Stimulated activated CD8-positive, alpha-beta memory T cell treated with anti-CD3 and anti-CD28 coated beads, Interleukin-4, amount 100 ng/mL, for 1 hour (primary cell): ENCODE measurements around the gene BANK1.

ENCODE experiments used
- DNase-seq, 2 donors: peaks; one replicate each; pipeline ENCODE4 v3.0.0-alpha.2; 2020; ENCODE audit warnings: low read depth in 2 of 2, low spot score in 1 of 2

BANK1 gene

DNA sequence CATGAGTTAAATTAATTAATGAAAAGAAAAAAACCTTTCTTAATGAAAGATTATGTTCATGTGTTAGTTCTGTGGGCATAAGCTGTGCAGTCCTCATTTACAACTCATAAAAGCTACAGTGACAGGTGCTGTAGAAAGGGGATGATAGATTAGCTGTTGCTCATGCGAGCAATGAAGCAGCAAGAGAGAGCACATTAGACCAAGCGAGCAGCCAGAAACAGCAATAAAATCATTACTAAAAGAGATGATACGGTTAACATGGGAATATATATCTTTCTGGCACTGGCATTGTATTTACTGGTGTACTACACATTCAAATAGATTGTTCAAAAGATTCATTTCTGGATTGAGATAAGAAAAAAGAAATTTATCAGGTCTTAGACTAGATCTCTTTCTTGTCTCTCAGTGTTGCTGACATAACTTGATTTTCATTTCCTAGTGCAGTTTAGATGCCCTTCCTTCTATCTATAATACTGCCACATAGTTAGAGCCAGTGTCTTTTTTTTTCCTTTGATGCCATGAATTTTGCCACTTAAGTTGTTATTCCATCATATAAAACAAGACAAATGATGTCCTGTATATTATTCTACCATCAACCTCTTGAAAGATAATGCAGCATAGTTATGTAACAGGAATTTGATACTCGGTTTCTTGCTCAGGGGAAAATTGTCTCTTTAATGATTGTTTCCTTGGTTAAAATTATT, 164.6 kb downstream of the BANK1 start:
- no peak for DNase-seq

DNA sequence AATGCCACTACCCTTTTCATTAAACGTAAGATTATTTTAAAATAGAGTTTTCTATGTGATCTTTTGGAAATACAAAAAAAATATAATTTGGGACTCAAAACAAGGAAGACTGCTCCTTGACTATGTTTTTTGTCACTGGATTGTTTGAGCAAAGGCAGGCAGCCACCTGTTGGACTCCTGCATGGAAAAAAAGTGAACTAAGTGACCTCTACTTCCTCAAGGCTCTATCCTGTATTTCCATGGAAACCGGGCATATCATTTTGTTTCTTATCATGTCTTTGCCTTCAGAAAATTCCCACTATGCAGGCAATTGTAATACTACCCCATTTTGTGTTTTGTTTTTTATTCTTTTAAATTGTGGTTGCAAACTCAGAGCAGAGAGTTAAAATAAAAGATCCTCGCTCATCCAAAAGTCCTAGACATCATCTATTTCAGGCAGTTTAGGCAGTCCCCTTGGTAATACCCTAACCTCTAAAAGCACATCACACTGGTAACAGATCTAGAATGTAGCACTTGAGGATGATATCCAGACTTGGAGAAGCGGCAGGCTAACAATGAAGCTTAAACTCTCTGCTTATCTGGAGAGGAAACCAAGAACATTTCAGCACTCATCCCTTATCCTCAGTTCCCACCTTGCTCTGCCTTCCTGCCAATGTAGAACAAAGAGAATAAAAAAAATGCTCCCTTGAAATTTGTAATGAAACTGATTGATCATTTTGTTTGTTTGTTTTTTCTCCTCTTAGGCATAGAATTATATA, 165.7 kb downstream of the BANK1 start:
- DNase-seq: no peak

- DNase-seq: no peak
These were observed 168.0 kb downstream of the BANK1 start for GRCh38 chr4:101958547-101958946.

DNA sequence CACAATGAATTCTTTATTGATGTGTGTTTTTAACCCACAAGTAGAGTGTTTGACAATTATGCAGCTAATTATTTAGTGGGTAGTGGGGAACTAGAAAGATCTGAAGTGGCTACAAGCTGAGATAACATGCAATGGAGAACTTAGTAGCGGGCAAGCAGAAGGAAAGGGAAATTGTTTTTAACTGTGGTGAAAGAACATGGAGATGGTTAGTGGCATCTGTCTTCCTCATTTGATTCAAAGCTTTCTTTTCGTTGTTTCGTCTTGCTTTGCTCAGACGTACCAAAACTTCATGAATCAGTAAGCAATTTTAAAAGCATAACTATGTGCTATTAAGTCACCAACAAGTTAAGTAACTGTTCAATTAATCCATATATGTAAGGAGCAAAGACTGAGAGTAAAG, 169.9 kb downstream of the BANK1 start:
- no peak for DNase-seq

GRCh38 chr4:101961144-101961543, 170.6 kb downstream of the BANK1 start:
- no peak for DNase-seq

DNA sequence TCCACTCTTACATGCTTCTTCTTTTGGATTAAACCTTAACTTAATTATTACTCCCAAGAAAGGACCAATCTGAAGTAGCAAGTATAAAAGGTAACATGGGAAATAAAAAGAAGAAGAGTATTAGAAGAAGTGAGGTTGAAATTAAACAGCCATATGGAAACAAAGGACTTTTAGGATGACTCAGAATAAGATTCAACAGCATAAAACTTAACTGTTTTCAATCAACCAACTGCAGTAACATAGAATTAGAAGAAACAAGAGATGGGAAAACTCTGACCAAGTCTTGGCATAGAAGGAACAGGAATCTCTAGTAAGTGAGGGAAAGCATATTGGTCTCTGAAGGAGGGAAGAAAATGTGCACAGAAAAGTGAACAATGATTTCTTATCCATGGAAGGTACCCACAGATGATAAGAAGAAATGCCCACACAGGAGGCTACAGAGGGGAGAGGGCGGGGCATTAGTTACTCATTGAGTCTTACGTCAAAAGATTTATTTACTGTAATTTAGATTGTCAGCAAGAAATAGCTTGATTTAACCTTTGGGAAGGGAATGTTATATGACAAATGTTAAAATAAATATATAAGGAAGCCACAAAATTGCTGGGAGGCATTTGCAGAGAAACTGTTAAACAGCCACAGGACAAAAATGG, 177.3 kb downstream of the BANK1 start:
- DNase-seq: no peak

- DNase-seq: no peak
These were observed 177.8 kb downstream of the BANK1 start for GRCh38 chr4:101968364-101968763.

DNA sequence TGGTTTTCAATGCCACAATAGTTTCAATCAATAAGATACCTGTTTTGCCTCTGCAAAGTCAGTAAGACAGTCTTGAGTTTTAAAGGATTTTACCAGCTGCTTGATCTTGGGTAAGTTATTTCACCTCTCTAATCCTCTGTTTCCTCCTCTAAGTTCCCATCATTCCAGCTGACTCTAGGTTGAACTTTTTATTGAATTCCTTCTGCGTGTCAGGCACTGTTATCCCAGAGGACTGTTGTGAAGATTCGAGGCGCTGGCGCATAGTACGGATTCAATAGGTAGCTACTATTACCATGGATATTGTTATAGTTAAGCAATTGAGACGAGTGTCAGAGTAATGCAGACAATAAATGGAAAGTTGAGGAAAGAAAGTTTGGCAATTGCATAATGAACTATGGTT, 179.4 kb downstream of the BANK1 start:
- no peak for DNase-seq

GRCh38 chr4:101970547-101971155, 180.1 kb downstream of the BANK1 start:
- DNase-seq: no peak

DNA sequence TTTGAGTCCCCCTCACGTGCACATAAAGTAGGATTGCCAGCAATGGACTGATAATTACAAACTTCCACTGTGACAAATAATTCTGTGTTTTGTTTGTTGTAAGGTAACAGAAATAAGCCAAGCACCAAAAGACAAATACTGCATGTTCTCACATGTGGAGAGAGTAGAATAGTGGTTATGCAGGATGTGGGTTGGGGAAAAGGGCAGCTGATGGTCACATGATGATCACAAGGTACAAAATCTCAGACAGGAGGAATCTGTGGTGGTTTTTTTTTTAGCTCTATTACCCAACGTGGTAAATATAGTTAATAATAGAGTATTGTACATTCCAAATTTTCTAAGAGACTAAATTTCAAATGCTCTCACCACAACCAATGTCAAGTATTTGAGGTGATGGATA, 182.3 kb downstream of the BANK1 start:
- no peak for DNase-seq

GRCh38 chr4:101973361-101973760, 182.8 kb downstream of the BANK1 start:
- no peak for DNase-seq

- DNase-seq: no peak
These were observed 186.5 kb downstream of the BANK1 start for GRCh38 chr4:101977076-101977475.

GRCh38 chr4:101981756-101982155, 191.2 kb downstream of the BANK1 start:
- DNase-seq: no peak

DNA sequence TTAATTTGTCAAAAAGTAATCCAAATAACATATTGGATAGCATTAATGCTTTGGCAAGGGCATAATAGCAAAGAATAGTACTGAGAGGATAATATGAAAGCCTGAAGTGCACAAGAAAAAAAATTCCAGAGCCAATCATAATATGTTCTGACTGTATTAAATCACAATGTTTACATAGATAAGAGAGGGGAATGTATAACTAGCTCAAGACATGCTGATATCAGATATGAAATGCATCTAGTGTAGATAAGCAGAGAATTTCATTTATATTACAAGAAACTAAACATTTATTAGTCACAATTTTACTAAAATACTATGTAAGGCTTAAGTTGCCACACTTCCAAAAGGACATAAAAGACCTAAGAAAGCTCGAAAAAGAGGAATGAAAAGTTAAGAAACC, 193.3 kb downstream of the BANK1 start:
- DNase-seq: no peak

- no peak for DNase-seq
These were observed 197.2 kb downstream of the BANK1 start for GRCh38 chr4:101987623-101988243.

DNA sequence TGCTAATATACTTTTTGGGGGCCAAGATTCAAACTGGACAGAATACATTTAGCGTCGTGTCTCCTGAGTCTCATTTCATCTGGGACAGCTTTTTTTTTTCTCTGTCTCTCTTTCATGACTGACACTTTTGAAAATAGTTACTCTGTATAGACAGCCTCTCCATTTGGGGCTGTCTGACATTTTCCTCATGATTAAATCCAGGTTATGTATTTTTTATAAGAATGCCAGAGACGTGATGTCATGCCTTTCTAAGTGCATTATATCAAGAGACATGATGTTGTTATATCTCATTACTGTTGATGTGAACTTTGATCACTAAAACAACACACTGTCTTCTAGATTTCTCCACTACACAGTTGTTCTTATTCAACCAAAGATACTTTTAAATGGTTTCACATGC, 199.0 kb downstream of the BANK1 start:
- DNase-seq: no peak

DNA sequence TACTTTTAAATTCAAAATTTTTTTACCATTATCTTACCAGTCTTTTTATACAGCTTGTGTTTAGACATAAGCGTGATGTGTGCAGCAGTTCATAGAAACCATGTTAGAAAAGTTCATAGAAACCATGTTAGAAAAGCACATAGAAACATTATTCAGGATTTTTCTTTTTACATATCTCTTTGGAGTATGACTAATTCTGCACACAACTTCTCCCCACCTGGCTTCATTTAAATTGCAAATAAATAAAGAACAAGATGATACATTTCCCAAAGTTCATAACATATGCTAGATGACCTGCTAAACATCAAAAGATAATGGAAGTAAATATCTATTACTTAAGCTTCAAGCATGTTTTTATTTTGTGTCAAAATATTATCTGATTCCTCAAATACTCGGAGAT, 201.9 kb downstream of the BANK1 start:
- no peak for DNase-seq

DNA sequence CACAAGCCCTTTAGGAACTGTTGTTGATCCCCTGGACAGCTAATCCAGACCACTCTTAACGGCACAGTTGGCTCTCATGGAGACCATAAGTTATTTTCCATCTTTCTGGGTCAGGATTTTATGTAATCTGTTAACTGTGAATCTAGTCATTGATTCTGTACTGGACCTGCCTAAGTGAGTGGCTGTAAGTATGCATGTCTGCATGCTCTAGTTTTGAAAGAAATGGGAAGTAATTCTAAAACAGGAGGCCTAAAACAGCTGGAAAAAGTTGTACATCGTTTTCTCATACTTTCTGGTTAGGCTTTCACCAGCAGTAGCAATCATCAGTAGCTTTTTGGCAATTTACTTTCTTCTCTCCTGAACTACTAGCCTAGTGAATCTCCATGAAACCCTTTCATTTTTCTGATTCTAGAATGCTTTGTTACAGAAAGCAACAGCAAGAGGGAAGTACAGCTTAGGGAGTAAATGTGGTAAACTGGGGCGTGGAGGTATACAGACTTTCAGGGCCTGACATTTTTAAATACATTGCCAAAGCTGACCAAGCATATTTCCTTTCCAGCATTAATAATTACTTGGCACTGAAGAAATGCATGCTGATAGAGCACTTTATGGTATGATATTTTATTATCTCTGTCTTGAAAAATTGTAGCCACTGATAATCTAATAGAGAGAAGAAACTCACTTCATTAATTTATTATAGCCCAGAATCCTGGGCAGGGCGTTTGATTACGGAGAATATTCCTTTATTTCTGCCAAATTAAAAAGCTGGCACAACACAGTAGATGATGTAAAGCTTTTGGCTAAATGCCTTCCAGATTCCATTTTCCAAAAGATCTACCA, 202.7 kb downstream of the BANK1 start:
- DNase-seq: no peak

GRCh38 chr4:101993842-101994775, 203.6 kb downstream of the BANK1 start:
- DNase-seq: no peak
